Cardiac fibroblast (primary cell): ENCODE measurements around the gene EIF4G3.

Experiments used
- DNase-seq, 2 donors: peaks; one replicate each; pipeline versions ENCODE4 v3.0.0 to v3.0.0-alpha.2; 2010; ENCODE audit warnings: low read depth in 2 of 2
- H3K4me3 ChIP-seq, 2 donors: replicated peaks in 1 of 2; 1 replicate in 1 of 2; 2 replicates in 1 of 2; pipeline ENCODE4 v1.5.1; 2011; ENCODE audit warnings: low read depth in 2 of 2, low read length in 2 of 2, mild to moderate bottlenecking in 2 of 2, moderate library complexity in 1 of 2
- TF ChIP-seq, protein P1 (sequence below): IDR thresholded peaks from one replicate; pipeline ENCODE4 v1.5.1; 2011; ENCODE audit warnings: low read depth, mild to moderate bottlenecking, low read length, inconsistent platforms

Gene EIF4G3

DNA sequence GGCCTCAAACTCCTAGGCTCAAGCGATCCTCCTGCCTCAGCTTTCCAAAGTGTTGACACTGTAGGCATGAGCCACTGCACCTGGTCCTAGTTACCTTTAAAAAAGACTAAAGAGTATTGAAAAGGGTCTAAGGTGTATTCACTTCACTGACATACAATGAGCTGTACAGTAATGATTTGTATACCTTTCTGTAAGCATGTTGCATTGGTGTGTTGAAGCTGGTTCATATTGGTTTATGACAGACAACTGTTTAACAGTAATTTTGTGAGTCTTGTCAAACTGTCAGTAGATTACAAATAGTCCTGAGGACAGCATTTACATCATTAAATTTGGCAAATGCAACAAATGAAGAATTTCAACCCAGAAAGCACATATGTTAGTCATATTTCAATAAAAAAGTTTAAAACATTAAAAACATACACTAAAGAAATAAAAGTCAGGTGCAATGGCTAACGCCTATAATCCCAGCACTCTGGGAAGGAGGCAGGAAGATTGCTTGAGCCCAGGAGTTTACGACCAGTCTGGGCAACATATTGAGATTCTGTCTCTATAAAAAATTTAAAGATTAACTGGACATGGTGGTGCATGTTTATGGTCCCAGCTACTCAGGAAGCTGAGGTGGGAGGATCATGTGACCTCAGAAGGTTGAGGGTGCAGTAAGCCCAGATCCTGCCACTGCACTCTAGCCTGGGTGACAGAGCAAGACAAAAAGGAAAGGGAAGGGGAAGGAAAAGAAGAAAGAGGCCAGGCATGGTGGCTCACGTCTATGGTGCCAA, 301.3 kb downstream of the EIF4G3 start:
- no peak overlapping the region for H3K4me3 ChIP-seq
- DNase-seq: no peak
- TF ChIP-seq, protein P1, sequence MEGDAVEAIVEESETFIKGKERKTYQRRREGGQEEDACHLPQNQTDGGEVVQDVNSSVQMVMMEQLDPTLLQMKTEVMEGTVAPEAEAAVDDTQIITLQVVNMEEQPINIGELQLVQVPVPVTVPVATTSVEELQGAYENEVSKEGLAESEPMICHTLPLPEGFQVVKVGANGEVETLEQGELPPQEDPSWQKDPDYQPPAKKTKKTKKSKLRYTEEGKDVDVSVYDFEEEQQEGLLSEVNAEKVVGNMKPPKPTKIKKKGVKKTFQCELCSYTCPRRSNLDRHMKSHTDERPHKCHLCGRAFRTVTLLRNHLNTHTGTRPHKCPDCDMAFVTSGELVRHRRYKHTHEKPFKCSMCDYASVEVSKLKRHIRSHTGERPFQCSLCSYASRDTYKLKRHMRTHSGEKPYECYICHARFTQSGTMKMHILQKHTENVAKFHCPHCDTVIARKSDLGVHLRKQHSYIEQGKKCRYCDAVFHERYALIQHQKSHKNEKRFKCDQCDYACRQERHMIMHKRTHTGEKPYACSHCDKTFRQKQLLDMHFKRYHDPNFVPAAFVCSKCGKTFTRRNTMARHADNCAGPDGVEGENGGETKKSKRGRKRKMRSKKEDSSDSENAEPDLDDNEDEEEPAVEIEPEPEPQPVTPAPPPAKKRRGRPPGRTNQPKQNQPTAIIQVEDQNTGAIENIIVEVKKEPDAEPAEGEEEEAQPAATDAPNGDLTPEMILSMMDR: no peak

DNA sequence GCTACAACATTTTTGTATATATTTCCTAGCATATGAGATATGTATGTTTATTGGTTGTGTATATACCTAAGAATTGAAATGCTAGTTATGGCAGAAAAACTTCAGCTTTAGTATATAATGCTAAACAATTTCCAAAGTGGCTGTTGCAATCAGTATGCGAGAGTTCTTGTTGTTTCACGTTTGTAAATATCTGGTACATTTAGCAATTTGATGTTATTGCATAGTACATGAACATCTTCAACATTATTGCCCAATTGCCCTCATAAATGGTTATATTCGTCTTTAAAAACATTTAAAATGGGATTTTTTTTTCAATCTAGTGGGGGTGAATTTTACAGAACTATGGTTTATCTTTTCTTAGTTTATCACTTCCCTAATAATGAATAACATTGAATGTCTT, 303.4 kb downstream of the EIF4G3 start:
- no peak for DNase-seq
- no peak overlapping the region for H3K4me3 ChIP-seq
- TF ChIP-seq, protein P1: no peak

DNA sequence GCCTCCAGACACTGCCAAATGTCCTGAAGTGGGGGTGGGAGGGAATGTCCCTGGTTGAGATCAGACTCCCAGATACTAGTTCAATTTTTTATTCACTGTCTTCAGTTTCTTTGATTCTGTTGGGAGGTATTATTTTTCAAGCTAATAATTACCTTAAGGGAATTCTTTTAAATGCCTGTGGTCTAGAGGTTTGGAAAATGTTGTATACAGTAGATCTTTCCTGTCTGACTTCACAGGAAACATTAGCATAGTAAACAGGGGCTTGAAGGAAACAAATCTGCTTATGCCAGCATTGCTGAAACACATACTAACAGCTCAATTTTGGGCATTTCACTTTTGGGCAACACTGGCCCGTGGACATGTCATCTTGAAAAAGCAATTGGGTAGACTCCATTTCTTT, 305.3 kb downstream of the EIF4G3 start:
- TF ChIP-seq, protein P1: no peak
- DNase-seq: no peak
- no peak overlapping the region for H3K4me3 ChIP-seq

DNA sequence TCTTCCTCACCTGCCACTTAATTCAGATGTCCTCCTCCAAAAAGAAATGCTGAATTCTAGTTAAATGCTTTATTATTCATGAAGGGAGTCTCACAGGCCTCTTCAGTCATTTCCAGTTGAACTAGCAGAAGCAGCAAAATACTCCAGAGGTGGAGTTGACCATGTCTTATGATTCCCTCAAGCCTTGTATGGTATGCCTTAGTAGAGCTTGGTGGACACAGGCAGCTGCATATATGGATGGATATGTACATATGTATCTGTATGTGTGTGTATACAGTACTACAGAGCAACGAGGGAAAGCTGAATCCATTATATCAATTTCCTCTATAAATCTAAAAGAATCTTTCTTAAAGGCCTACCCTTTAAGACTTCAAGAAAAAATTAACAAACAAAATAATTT, 306.0 kb downstream of the EIF4G3 start:
- TF ChIP-seq, protein P1: no peak
- H3K4me3 ChIP-seq: no peak overlapping the region
- no peak for DNase-seq

DNA sequence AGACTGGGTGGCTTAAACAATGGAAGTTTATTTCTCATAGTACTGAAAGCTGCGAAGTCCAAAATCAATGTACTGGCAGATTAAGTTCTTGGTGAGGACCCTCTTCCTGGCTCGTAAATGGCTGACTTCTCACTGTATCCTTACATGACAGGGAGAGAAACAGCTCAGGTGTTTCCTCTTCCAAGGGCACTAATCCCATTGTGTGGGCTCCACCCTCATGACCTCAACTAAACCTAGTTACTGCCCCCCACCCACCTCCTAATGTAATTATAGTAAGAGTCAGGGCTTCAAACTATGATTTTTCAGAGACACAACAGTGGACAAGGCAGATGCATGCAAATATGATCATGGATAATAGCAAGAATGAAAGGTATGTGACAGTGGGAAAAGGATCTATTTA, 308.4 kb downstream of the EIF4G3 start:
- TF ChIP-seq, protein P1: no peak
- DNase-seq: no peak
- H3K4me3 ChIP-seq: no peak overlapping the region

DNA sequence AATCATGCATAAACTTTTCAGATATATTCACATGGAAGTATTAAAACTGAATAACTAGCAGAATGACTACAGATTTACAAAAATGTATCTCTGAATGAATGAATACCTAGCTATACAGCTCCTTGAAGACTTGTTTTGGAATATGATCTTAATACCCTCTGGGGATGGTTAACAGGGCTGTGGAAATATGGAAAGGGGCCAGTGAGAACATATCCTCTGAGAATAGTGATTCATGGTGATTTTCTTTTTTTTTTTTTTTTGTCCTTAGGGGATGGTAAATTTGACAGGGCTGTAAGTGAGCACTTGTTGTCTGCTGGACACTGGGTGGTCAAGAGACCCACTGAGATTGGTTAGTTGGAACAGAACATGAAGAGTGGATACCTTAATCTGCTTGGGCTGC, 308.9 kb downstream of the EIF4G3 start:
- TF ChIP-seq, protein P1: no peak
- no peak overlapping the region for H3K4me3 ChIP-seq
- DNase-seq: peak; percentile 50 to 79

DNA sequence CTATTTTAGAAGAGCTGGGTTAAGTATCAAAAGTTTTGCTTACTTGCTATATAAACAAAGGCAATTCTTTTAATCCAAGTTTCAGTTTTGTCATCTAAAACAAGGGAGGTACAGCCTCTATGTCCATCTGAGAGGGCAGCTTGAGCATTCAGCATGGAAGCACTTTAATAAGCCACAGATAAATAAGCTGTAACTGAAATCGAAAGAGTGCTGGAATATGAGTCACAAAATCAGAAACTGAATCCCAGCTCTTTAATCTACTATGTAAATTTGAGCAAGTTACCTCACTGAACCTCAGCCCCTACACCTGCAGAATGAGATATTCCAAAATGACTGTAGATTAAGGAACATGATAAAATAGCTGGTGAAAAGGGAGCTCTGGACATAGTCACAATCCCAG, 309.6 kb downstream of the EIF4G3 start:
- no peak overlapping the region for H3K4me3 ChIP-seq
- TF ChIP-seq, protein P1: no peak
- no peak for DNase-seq
